IPS DF 19.7 (cell line): Measurements from ENCODE around the gene ZNF780B.

Experiments
- DNase-seq: peaks from one replicate; pipeline ENCODE4 v3.0.0-alpha.2; 2013; ENCODE audit warnings: low read depth, low spot score

The ZNF780B gene

DNA sequence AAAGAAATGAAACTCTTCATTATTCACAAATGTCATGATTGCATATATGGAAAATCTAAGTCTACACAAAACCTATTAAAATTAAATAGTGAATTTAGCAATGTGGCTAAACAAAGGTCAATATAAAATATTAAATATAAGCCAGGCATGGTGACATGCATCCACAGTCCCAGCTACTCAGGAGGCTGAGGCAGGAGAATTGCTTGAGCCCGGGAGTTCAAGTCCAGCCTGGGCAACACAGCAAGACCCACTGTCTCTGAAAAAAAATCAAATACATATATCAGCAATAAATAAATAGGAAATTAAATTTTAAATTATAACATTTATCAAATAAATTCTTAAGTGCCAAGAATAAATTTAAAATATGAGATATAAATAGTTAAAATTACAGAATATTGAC is 73.1 kb downstream of the ZNF780B start:
- DNase-seq: no peak
